HepG2 (cell line): ENCODE results near the gene EXOSC6. TPM values are rescaled to one million over a fixed set of nuclear protein-coding genes. Genes with fewer than 3 reads are reported as not detected.
A peak's percentile ranks its signal among the peaks of the same experiment; 100 is the strongest.

ENCODE experiments used
- ATAC-seq: fragments of 200-7000 bp; cut with Tn5 transposase; 3 replicates; pipeline ENCODE4 v1.9.1; 2020; ENCODE audit warnings: mild to moderate bottlenecking, moderate library complexity
- BruUV-seq: library from RNA; stranded (reverse); fragments of 400-500 nt; replicated peaks from 2 replicates; lab custom pipeline; 2021; lab: Mats Ljungman, UMichigan
- CTCF ChIA-PET: fragments of 300-600 bp; formaldehyde crosslinking; extraction: SDS; loops from one replicate; lab custom pipeline; 2021; ENCODE audit warnings: low total read pairs, inconsistent platforms, low intra/inter-chr PET ratio; lab: Yijun Ruan, JAX
- POLR2A ChIA-PET: fragments of 350-600 bp; sonication (Branson Sonifier 250); formaldehyde crosslinking; loops from one replicate; lab custom pipeline; 2020; ENCODE audit warnings: antibody characterized with exemption, inconsistent platforms; lab: Yijun Ruan, JAX
- DNase-seq: peaks from one replicate; pipeline ENCODE4 v3.0.0-alpha.2; 2015; ENCODE audit warnings: low spot score
- FAIRE-seq: peaks from 3 replicates; lab custom pipeline; 2011; peaks lifted over from hg19 to GRCh38; lab: Jason Lieb, UNC
- H2AFZ ChIP-seq: one replicate; pipeline ENCODE4 v1.6.1; 2011; ENCODE audit warnings: low read length, inconsistent platforms
- H3K27ac ChIP-seq: fragments of 300-600 bp; 3 replicates; pipeline ENCODE4 v1.8.0; 2011; ENCODE audit warnings: mixed run types, mild to moderate bottlenecking, mixed read lengths, low read length, inconsistent platforms; ENCODE audit not compliant: insufficient read depth; ENCODE audit errors: extremely low read length
- H3K27me3 ChIP-seq, 2 experiments: fragments of 200-600 bp in 1 of 2; 2 replicates in 1 of 2; 3 replicates in 1 of 2; pipeline versions ENCODE4 v1.6.0 to v1.8.0; 2011; ENCODE audit warnings: low read length in 2 of 2, mild to moderate bottlenecking in 2 of 2, moderate library complexity in 2 of 2, inconsistent platforms in 1 of 2; ENCODE audit not compliant: insufficient read depth in 2 of 2, control insufficient read depth in 1 of 2
- H3K36me3 ChIP-seq, 2 experiments: fragments of 200-600 bp in 1 of 2; replicated peaks in 1 of 2; 2 replicates in 1 of 2; 3 replicates in 1 of 2; pipeline versions ENCODE4 v1.5.1 to v1.8.0; 2011; ENCODE audit warnings: low read length in 2 of 2, inconsistent platforms in 1 of 2; ENCODE audit not compliant: insufficient read depth in 2 of 2, control insufficient read depth in 1 of 2
- H3K4me1 ChIP-seq: 2 replicates; pipeline ENCODE4 v1.5.1; 2012; ENCODE audit warnings: low read length, inconsistent platforms; ENCODE audit not compliant: insufficient read depth
- H3K4me2 ChIP-seq: 2 replicates; pipeline ENCODE4 v1.6.0; 2011; ENCODE audit warnings: low read depth, low read length, inconsistent platforms
- H3K4me3 ChIP-seq, 3 experiments: fragments of 200-600 bp in 1 of 3; sonication (generic), shearing (Covaris generic) in 1 of 3; replicated peaks in 1 of 3; 2 replicates each; pipeline ENCODE4 v1.5.1; 2011 to 2016; ENCODE audit warnings: low read length in 3 of 3, inconsistent platforms in 2 of 3, low read depth in 2 of 3, mild to moderate bottlenecking in 2 of 3, control low read depth in 1 of 3, mixed read lengths in 1 of 3; ENCODE audit not compliant: insufficient read depth in 1 of 3
- H3K79me2 ChIP-seq: one replicate; pipeline ENCODE4 v1.6.1; 2011; ENCODE audit warnings: low read length, inconsistent platforms; ENCODE audit not compliant: insufficient read depth
- H3K9ac ChIP-seq: 2 replicates; pipeline ENCODE4 v1.6.0; 2011; ENCODE audit warnings: mild to moderate bottlenecking, low read depth, low read length, inconsistent platforms; ENCODE audit not compliant: insufficient read depth
- H3K9me3 ChIP-seq: 2 replicates; pipeline ENCODE4 v1.5.1; 2012; ENCODE audit warnings: mild to moderate bottlenecking, low read length
- H4K20me1 ChIP-seq: 2 replicates; pipeline ENCODE4 v1.6.0; 2011; ENCODE audit warnings: inconsistent platforms, mild to moderate bottlenecking, low read length, moderate library complexity; ENCODE audit not compliant: insufficient read depth
- ZBTB46 ChIP-seq: sonication (generic); formaldehyde crosslinking; IDR thresholded peaks from 2 replicates; pipeline ENCODE4 v1.4.0; 2020; ENCODE audit warnings: mild to moderate bottlenecking, missing genetic modification reagents, borderline replicate concordance
- ZNF264 ChIP-seq: sonication (generic); formaldehyde crosslinking; IDR thresholded peaks from 2 replicates; pipeline ENCODE4 v1.4.0; 2020; ENCODE audit warnings: missing genetic modification reagents
- ZNF687 ChIP-seq: sonication (generic); formaldehyde crosslinking; IDR thresholded peaks from 2 replicates; pipeline ENCODE4 v1.5.1; 2020; ENCODE audit warnings: mild to moderate bottlenecking, missing genetic modification reagents, moderate library complexity
- ZNF841 ChIP-seq: sonication (generic); formaldehyde crosslinking; IDR thresholded peaks from 2 replicates; pipeline ENCODE4 v1.8.1; 2023; ENCODE audit warnings: missing genetic modification reagents, borderline replicate concordance
- WGBS: methylation state at CpG from one replicate; pipeline ENCODE4 v1.1.6; 2017; ENCODE audit warnings: low lambda C conversion rate; 5-methylcytosine and 5-hydroxymethylcytosine counted together
- in situ Hi-C: cut with HindIII; loops from 2 replicates; pipeline ENCODE4 v1.10.0; 2017; ENCODE audit warnings: low pct_unique_long_range_greater_than_20kb; ENCODE audit not compliant: extremely low pct_ligation_motif_present
- intact Hi-C: fragments of 100-400 bp; cut with micrococcal nuclease; formaldehyde crosslinking; loops from one replicate; pipeline ENCODE4 v1.10.0; 2022; ENCODE audit not compliant: unreplicated experiment
- polyA plus RNA-seq, 8 experiments: library from polyadenylated mRNA; depleted of rRNA in 3 of 8; stranded (reverse) in 7 of 8; unstranded in 1 of 8; fragments of >200 nt; fragmentation: Illumina TruSeq in 4 of 8; extraction: Trizol in 4 of 8; gene quantifications; 2 replicates each; pipeline versions ENCODE4 v1.2.1 to v1.2.3, GENCODE V29; 2011 to 2016; ENCODE audit warnings: low read depth in 4 of 8, missing spikeins in 1 of 8, mixed read lengths in 1 of 8; ENCODE audit not compliant: insufficient read depth in 1 of 8
- total RNA-seq, 5 experiments: library from RNA; depleted of rRNA; stranded (reverse); fragments of >200 nt; fragmentation: Illumina TruSeq; extraction: Trizol; gene quantifications; 2 replicates each; pipeline ENCODE4 v1.2.3, GENCODE V29; 2016; ENCODE audit warnings: low read depth in 1 of 5
- TF ChIP-seq, protein P1 (sequence below): sonication (generic); formaldehyde crosslinking; IDR thresholded peaks from 2 replicates; pipeline ENCODE4 v1.4.0; 2020; ENCODE audit warnings: missing genetic modification reagents
- TF ChIP-seq, protein P2 (sequence below): sonication (generic); formaldehyde crosslinking; IDR thresholded peaks from one replicate; pipeline ENCODE4 v1.5.1; 2020; ENCODE audit warnings: mild to moderate bottlenecking, missing genetic modification reagents; ENCODE audit errors: not compliant biosample characterization

Gene EXOSC6
- total and polyA plus RNA-seq, 2 of the 13 experiments (the other 11 are each of a cell fraction or from before 2014, with no cell fraction given) = 13.1 to 39.9 TPM

- FAIRE-seq (no peak), ATAC-seq (no peak), DNase-seq (no peak)
- H2AFZ ChIP-seq = no peak overlapping the region
- no peaks in the 10 kb centered on the region for H3K36me3 ChIP-seq
- H3K27me3 ChIP-seq = no peaks in the 10 kb centered on the region
- H3K79me2 ChIP-seq = peaks cover 9% of the 10 kb centered on the region
- intact Hi-C loops (no loop called here), in situ Hi-C loops (no loop called here)
- ChIA-PET POLR2A (no interaction called here), CTCF (no interaction called here)
- no peak overlapping the region for H3K27ac ChIP-seq
- H3K4me1 ChIP-seq = peaks cover 29% of the 10 kb centered on the region
- H3K4me2 ChIP-seq = no peak overlapping the region
- H4K20me1 ChIP-seq = no peaks in the 10 kb centered on the region
- no TSS peak for BruUV-seq
- no peaks in the 10 kb centered on the region for H3K9me3 ChIP-seq
- H3K9ac ChIP-seq = no peak overlapping the region
- no peak overlapping the region for H3K4me3 ChIP-seq
- 88% methylated on average over 25 of the region's 28 CpGs for WGBS
- TF ChIP-seq, protein P1, sequence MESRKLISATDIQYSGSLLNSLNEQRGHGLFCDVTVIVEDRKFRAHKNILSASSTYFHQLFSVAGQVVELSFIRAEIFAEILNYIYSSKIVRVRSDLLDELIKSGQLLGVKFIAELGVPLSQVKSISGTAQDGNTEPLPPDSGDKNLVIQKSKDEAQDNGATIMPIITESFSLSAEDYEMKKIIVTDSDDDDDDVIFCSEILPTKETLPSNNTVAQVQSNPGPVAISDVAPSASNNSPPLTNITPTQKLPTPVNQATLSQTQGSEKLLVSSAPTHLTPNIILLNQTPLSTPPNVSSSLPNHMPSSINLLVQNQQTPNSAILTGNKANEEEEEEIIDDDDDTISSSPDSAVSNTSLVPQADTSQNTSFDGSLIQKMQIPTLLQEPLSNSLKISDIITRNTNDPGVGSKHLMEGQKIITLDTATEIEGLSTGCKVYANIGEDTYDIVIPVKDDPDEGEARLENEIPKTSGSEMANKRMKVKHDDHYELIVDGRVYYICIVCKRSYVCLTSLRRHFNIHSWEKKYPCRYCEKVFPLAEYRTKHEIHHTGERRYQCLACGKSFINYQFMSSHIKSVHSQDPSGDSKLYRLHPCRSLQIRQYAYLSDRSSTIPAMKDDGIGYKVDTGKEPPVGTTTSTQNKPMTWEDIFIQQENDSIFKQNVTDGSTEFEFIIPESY = peak; percentile 75
- TF ChIP-seq, protein P2, sequence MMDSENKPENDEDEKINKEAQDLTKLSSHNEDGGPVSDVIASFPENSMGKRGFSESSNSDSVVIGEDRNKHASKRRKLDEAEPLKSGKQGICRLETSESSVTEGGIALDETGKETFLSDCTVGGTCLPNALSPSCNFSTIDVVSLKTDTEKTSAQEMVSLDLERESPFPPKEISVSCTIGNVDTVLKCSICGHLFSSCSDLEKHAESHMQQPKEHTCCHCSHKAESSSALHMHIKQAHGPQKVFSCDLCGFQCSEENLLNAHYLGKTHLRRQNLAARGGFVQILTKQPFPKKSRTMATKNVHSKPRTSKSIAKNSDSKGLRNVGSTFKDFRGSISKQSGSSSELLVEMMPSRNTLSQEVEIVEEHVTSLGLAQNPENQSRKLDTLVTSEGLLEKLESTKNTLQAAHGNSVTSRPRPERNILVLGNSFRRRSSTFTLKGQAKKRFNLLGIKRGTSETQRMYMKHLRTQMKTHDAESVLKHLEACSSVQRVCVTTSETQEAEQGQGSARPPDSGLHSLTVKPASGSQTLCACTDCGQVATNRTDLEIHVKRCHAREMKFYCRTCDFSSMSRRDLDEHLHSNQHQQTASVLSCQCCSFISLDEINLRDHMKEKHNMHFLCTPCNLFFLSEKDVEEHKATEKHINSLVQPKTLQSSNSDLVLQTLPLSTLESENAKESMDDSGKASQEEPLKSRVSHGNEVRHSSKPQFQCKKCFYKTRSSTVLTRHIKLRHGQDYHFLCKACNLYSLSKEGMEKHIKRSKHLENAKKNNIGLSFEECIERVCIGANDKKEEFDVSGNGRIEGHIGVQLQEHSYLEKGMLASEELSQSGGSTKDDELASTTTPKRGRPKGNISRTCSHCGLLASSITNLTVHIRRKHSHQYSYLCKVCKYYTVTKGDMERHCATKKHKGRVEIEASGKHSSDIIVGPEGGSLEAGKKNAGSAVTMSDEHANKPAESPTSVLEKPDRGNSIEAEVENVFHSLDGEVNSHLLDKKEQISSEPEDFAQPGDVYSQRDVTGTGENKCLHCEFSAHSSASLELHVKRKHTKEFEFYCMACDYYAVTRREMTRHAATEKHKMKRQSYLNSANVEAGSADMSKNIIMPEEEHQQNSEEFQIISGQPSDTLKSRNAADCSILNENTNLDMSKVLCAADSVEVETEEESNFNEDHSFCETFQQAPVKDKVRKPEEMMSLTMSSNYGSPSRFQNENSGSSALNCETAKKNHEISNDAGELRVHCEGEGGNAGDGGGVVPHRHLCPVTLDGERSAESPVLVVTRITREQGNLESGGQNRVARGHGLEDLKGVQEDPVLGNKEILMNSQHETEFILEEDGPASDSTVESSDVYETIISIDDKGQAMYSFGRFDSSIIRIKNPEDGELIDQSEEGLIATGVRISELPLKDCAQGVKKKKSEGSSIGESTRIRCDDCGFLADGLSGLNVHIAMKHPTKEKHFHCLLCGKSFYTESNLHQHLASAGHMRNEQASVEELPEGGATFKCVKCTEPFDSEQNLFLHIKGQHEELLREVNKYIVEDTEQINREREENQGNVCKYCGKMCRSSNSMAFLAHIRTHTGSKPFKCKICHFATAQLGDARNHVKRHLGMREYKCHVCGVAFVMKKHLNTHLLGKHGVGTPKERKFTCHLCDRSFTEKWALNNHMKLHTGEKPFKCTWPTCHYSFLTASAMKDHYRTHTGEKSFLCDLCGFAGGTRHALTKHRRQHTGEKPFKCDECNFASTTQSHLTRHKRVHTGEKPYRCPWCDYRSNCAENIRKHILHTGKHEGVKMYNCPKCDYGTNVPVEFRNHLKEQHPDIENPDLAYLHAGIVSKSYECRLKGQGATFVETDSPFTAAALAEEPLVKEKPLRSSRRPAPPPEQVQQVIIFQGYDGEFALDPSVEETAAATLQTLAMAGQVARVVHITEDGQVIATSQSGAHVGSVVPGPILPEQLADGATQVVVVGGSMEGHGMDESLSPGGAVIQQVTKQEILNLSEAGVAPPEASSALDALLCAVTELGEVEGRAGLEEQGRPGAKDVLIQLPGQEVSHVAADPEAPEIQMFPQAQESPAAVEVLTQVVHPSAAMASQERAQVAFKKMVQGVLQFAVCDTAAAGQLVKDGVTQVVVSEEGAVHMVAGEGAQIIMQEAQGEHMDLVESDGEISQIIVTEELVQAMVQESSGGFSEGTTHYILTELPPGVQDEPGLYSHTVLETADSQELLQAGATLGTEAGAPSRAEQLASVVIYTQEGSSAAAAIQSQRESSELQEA (CRISPR knock-in tag) = no peak
- TF ChIP-seq ZNF264 (CRISPR knock-in tag) = no peak
- TF ChIP-seq ZNF841 (CRISPR knock-in tag) = no peak
- no peak for TF ChIP-seq ZBTB46 (CRISPR knock-in tag)
- TF ChIP-seq ZNF687 = 0 out of 2 replicates have a peak, but pooled peaks have one; percentile 9
Observed at GRCh38 chr16:70294385-70295025, 42.8 kb upstream of the EXOSC6 start.
